DOHH2 (cell line): Measurements from ENCODE around the gene PDE9A.

Experiments
- H3F3A ChIP-seq: fragments of 200-600 bp; sonication (generic), shearing (Covaris generic); 2 replicates; pipeline ENCODE4 v1.6.0; 2016; ENCODE audit warnings: antibody characterized with exemption, mild to moderate bottlenecking; ENCODE audit not compliant: control insufficient read depth, insufficient read depth
- H3K27ac ChIP-seq: fragments of 200-600 bp; sonication (generic); 2 replicates; pipeline ENCODE4 v1.5.1; 2014; ENCODE audit warnings: low read depth, mild to moderate bottlenecking, low read length, moderate library complexity
- H3K27me3 ChIP-seq: fragments of 200-600 bp; sonication (generic); 2 replicates; pipeline ENCODE4 v1.6.1; 2014; ENCODE audit warnings: mild to moderate bottlenecking, low read length, mixed read lengths; ENCODE audit not compliant: control insufficient read depth
- H3K36me3 ChIP-seq: fragments of 200-600 bp; sonication (generic); 2 replicates; pipeline ENCODE4 v1.6.1; 2014; ENCODE audit warnings: mild to moderate bottlenecking, low read length, moderate library complexity, mixed read lengths; ENCODE audit not compliant: control insufficient read depth
- H3K4me1 ChIP-seq: fragments of 200-600 bp; sonication (generic); 2 replicates; pipeline ENCODE4 v1.6.1; 2014; ENCODE audit warnings: mild to moderate bottlenecking, low read length, mixed read lengths; ENCODE audit not compliant: control insufficient read depth
- H3K4me2 ChIP-seq: fragments of 200-600 bp; sonication (generic); 2 replicates; pipeline ENCODE4 v1.6.0; 2014; ENCODE audit warnings: mild to moderate bottlenecking, low read length, moderate library complexity
- H3K4me3 ChIP-seq: fragments of 200-600 bp; sonication (generic); 2 replicates; pipeline ENCODE4 v1.5.1; 2014; ENCODE audit warnings: mild to moderate bottlenecking, low read length, mixed read lengths
- H3K79me2 ChIP-seq: fragments of 200-600 bp; sonication (generic); 2 replicates; pipeline ENCODE4 v1.6.1; 2014; ENCODE audit warnings: mild to moderate bottlenecking, low read length, mixed read lengths; ENCODE audit not compliant: control insufficient read depth
- H3K9me2 ChIP-seq: fragments of 200-600 bp; sonication (generic); replicated peaks from 2 replicates; pipeline ENCODE4 v1.6.1; 2014; ENCODE audit warnings: mild to moderate bottlenecking, low read length, mixed read lengths; ENCODE audit not compliant: control insufficient read depth
- H3K9me3 ChIP-seq: fragments of 200-600 bp; sonication (generic); 2 replicates; pipeline ENCODE4 v1.6.1; 2014; ENCODE audit warnings: antibody characterized with exemption, low read length, mixed read lengths; ENCODE audit not compliant: control insufficient read depth, insufficient read depth
- H4K20me1 ChIP-seq: fragments of 200-600 bp; sonication (generic); 2 replicates; pipeline ENCODE4 v1.6.0; 2014; ENCODE audit warnings: low read depth, mild to moderate bottlenecking, antibody characterized with exemption, low read length, moderate library complexity; ENCODE audit not compliant: control insufficient read depth, insufficient read depth
- EZH2phosphoT487 ChIP-seq: fragments of 200-600 bp; sonication (generic); IDR thresholded peaks from 2 replicates; pipeline ENCODE4 v1.6.1; 2017; ENCODE audit warnings: borderline replicate concordance, mild to moderate bottlenecking, antibody characterized with exemption, low read length, moderate library complexity, mixed read lengths
- TF ChIP-seq, protein P1 (sequence below): fragments of 200-600 bp; sonication (generic); IDR thresholded peaks from one replicate; pipeline ENCODE4 v1.5.1; 2014; ENCODE audit warnings: antibody characterized with exemption, mild to moderate bottlenecking, low read depth, low read length; ENCODE audit not compliant: poor library complexity, severe bottlenecking

Gene PDE9A

DNA sequence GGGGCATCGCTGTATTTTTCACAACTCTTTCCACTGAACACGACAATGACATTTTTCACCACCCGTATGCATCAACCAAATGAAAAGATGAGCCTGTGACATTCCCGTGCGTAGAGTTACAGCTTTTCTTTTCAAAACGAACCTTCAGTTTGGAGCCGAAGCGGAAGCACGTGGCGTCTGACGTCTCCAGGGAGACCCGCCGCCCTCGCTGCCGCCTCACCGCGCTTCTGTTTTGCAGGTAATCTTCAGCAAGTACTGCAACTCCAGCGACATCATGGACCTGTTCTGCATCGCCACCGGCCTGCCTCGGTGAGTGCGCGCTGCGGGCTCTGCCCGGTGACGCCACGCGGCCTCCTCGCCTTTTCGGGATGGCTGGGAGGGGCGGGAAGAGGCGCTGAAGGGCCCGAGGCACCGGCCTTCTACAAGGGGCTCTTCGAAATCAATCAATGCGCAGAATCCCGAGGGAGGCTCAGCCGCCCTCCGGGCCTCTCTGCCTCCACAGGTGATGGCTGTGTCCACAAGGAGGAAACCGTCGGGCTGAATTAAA is 32.6 kb downstream of the PDE9A start:
- TF ChIP-seq, protein P1, sequence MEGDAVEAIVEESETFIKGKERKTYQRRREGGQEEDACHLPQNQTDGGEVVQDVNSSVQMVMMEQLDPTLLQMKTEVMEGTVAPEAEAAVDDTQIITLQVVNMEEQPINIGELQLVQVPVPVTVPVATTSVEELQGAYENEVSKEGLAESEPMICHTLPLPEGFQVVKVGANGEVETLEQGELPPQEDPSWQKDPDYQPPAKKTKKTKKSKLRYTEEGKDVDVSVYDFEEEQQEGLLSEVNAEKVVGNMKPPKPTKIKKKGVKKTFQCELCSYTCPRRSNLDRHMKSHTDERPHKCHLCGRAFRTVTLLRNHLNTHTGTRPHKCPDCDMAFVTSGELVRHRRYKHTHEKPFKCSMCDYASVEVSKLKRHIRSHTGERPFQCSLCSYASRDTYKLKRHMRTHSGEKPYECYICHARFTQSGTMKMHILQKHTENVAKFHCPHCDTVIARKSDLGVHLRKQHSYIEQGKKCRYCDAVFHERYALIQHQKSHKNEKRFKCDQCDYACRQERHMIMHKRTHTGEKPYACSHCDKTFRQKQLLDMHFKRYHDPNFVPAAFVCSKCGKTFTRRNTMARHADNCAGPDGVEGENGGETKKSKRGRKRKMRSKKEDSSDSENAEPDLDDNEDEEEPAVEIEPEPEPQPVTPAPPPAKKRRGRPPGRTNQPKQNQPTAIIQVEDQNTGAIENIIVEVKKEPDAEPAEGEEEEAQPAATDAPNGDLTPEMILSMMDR = no peak
- TF ChIP-seq EZH2phosphoT487 = no peak
- Histone ChIP-seq H3K27me3 (no peaks in the 10 kb centered on the region), H3K27ac (no peak overlapping the region)

DNA sequence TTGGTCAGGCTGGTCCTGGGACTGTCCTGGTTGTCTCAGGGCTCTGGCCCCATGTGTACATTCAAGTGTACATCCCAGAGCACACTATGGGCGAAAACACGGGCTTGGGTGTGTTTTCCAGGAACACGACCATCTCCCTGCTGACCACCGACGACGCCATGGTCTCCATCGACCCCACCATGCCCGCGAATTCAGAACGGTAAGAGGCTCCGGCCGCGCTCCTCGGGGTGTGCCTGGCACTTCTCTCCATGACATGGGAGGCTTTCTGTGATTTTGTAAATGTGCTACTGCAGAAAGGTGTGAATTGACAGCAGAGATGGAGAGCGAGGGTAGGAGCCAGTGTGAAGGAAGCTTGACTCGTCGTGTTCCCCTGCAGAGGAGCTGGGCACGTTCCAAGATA is 34.4 kb downstream of the PDE9A start:
- no peak overlapping the region for H3K27ac ChIP-seq
- no peak overlapping the region for H3K4me3 ChIP-seq
- no peaks in the 10 kb centered on the region for H3K9me3 ChIP-seq
- no peaks in the 10 kb centered on the region for H3K9me2 ChIP-seq
- no peaks in the 10 kb centered on the region for H3K27me3 ChIP-seq
- 0 out of 2 replicates have a peak, but pooled peaks cover 5% of the 10 kb centered on the region for H4K20me1 ChIP-seq
- TF ChIP-seq, protein P1 = no peak
- no peak for TF ChIP-seq EZH2phosphoT487
- H3K4me2 ChIP-seq = no peak overlapping the region
- H3K36me3 ChIP-seq = no peaks in the 10 kb centered on the region
- no peaks in the 10 kb centered on the region for H3F3A ChIP-seq
- no peaks in the 10 kb centered on the region for H3K79me2 ChIP-seq
- peaks cover 11% of the 10 kb centered on the region for H3K4me1 ChIP-seq

More for the DNA sequence above, 32.6 kb downstream of the PDE9A start:
- no peaks in the 10 kb centered on the region for H3F3A ChIP-seq
- no peaks in the 10 kb centered on the region for H3K9me2 ChIP-seq
- no peaks in the 10 kb centered on the region for H3K9me3 ChIP-seq
- H3K4me3 ChIP-seq = no peak overlapping the region
- no peaks in the 10 kb centered on the region for H3K36me3 ChIP-seq
- no peaks in the 10 kb centered on the region; the same call in 1 of the 2 replicates for H3K79me2 ChIP-seq
- H3K4me2 ChIP-seq = no peak overlapping the region
- H3K4me1 ChIP-seq = peaks cover 11% of the 10 kb centered on the region
- 0 out of 2 replicates have a peak, but pooled peaks cover 5% of the 10 kb centered on the region for H4K20me1 ChIP-seq

DNA sequence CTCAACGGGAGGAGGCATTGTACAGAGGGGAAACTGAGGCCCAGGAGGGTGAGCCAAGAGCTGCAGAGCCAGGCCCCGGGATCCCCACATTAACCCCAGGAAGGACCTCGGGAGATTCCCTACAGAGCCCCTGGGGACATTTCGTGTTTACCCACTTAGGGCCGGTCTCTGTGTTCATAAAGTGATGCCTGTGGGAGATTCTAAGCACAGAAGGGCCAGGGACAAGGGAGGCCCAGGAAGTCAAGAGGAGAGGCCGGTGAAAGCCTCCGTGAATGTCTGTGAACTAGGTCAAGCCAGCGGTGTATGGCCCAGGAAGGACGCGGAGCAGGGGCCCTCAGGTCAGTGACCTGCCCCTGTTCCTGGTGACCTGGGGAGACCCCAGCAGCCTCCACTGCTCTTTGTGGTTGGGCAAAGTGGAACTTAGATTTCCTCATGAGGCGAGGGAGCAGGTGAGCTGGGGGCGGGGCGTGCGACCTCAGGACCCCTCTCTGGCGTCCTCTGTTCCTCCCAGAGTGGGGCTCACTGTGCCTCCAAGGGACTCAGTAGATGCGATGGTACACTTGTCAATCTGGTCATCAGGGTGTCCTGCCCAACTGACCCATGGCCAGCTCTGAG is 34.9 kb downstream of the PDE9A start:
- Histone ChIP-seq H3K4me3 (no peak overlapping the region), H4K20me1 (0 out of 2 replicates have a peak, but pooled peaks cover 5% of the 10 kb centered on the region), H3K27me3 (no peaks in the 10 kb centered on the region), H3K79me2 (no peaks in the 10 kb centered on the region), H3K9me2 (no peaks in the 10 kb centered on the region), H3K36me3 (no peaks in the 10 kb centered on the region), H3K4me2 (no peak overlapping the region), H3K4me1 (peaks cover 11% of the 10 kb centered on the region), H3K9me3 (no peaks in the 10 kb centered on the region), H3K27ac (no peak overlapping the region), H3F3A (no peaks in the 10 kb centered on the region)
- no peak for TF ChIP-seq EZH2phosphoT487
- TF ChIP-seq, protein P1 = no peak
